ENCODE results near the gene TCIRG1.

The TCIRG1 gene

GRCh38 chr11:68009391-68010089, 29.3 kb upstream of the TCIRG1 start (continued):
- TF ChIP-seq CREB5 (CRISPR knock-in tag; IDR thresholded peaks at IDR 0.05; ENCODE audit: low read depth), result no peak

GRCh38 chr11:68010090-68011041, 28.5 kb upstream of the TCIRG1 start, which contains the start of gene ALDH3B1:
Gene ALDH3B1, plus strand, starts transcription at chr11:68010327. Its CDS starts 4,971 bp downstream, at chr11:68015298.
- TF ChIP-seq OSR1 (CRISPR knock-in tag; IDR thresholded peaks at IDR 0.05), result no peak
- no peak for TF ChIP-seq RARB (CRISPR knock-in tag; IDR thresholded peaks at IDR 0.05)
- TF ChIP-seq CSDC2 (CRISPR knock-in tag; IDR thresholded peaks at IDR 0.05), result peak; percentile 67; the same call in 1 of the 2 replicates
- no peak for TF ChIP-seq ZFP3 (CRISPR knock-in tag; IDR thresholded peaks at IDR 0.05)
- peak; percentile 56 for ATAC-seq

- TF ChIP-seq OSR1 (CRISPR knock-in tag; IDR thresholded peaks at IDR 0.05) (peak; percentile 91), RARB (CRISPR knock-in tag; IDR thresholded peaks at IDR 0.05) (peak; percentile 78), POU6F1 (CRISPR knock-in tag; IDR thresholded peaks at IDR 0.05; ENCODE audit: borderline replicate concordance, low read depth) (no peak), SNAI2 (CRISPR knock-in tag; IDR thresholded peaks at IDR 0.05) (peak; percentile 16; the same call in 1 of the 2 replicates), ISL1 (CRISPR knock-in tag; IDR thresholded peaks at IDR 0.05) (peak; percentile 62), TCF4 (CRISPR knock-in tag; IDR thresholded peaks at IDR 0.05; ENCODE audit: borderline replicate concordance) (no peak), ARNTL (CRISPR knock-in tag; IDR thresholded peaks at IDR 0.05; ENCODE audit: borderline replicate concordance, low read depth) (no peak), ZNF70 (CRISPR knock-in tag; IDR thresholded peaks at IDR 0.05) (no peak), CREB5 (CRISPR knock-in tag; IDR thresholded peaks at IDR 0.05; ENCODE audit: low read depth) (no peak), CSDC2 (CRISPR knock-in tag; IDR thresholded peaks at IDR 0.05) (peak; percentile 99), ZFP3 (CRISPR knock-in tag; IDR thresholded peaks at IDR 0.05) (peak; percentile 88), ZC3H10 (CRISPR knock-in tag; IDR thresholded peaks at IDR 0.05) (peak; percentile 85), PPARA (CRISPR knock-in tag; IDR thresholded peaks at IDR 0.05; ENCODE audit: borderline replicate concordance) (no peak), ZNF565 (CRISPR knock-in tag; conservative IDR thresholded peaks at IDR 0.05; ENCODE audit: low read depth) (no peak), GLIS3 (CRISPR knock-in tag; IDR thresholded peaks at IDR 0.05) (no peak), ESRRG (CRISPR knock-in tag; IDR thresholded peaks at IDR 0.05) (no peak), ZNF8 (CRISPR knock-in tag; IDR thresholded peaks at IDR 0.05) (no peak), CSRNP3 (CRISPR knock-in tag; IDR thresholded peaks at IDR 0.05) (no peak), BACH2 (CRISPR knock-in tag; IDR thresholded peaks at IDR 0.05; ENCODE audit: borderline replicate concordance) (no peak), ZFP30 (CRISPR knock-in tag; IDR thresholded peaks at IDR 0.05) (no peak), TOX (CRISPR knock-in tag; IDR thresholded peaks at IDR 0.05; ENCODE audit: borderline replicate concordance) (peak; percentile 74), TSHZ2 (CRISPR knock-in tag; IDR thresholded peaks at IDR 0.05) (no peak), PATZ1 (CRISPR knock-in tag; IDR thresholded peaks at IDR 0.05; ENCODE audit: borderline replicate concordance) (no peak)
Observed at GRCh38 chr11:68011051-68011943, 27.5 kb upstream of the TCIRG1 start.

More at GRCh38 chr11:68011051-68011943, 27.5 kb upstream of the TCIRG1 start:
- no peak for ATAC-seq

Data from SK-N-SH treated with all-trans-retinoic acid at 6 μM for 48 hours (cell line).